GM18909 (cell line): Measurements from ENCODE around the gene SP3.

Experiments
- ATAC-seq: cut with Tn5 transposase; IDR thresholded peaks from one replicate; pipeline ENCODE4 v1.9.1; 2021; ENCODE audit warnings: mild to moderate bottlenecking; ENCODE audit not compliant: unreplicated experiment, poor library complexity

The SP3 gene

DNA sequence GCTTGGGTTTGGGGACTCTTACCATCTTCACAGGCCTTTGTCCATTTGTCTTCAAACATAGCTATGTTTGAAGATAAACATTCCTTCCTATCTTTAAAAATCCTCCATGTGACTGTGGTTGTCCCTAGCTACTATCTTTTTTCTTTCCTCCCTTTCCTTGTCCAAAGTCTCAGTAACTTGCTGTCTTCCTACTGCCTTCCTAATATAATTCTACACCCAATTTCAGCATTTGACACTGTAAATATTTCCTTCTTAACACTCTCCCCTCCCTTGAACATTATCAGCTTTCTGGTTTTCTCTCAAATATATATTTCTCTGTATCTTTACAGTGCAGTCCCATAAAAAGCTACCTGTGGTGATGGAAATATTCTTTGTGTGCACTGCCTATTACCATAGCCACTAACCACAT, 5.3 kb upstream of the SP3 start:
- ATAC-seq = no peak

DNA sequence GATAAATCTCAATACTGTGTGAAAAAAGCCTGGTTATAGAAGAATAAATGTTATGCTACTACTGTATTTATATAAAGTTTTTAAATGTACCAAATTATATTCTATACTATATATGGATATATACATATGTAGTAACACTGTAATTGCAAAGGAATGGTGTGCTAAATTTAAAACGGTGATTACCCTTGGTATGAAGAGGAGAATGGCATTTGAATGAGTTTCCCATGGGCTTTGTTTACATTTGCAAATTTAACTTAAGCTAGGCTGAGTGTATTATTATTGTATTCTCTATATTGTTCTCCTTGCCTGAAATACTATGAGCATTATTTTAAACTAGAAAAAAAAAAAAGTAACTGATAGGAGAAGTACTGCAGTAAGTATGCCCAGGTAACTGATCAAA, 4.7 kb upstream of the SP3 start:
- no peak for ATAC-seq

DNA sequence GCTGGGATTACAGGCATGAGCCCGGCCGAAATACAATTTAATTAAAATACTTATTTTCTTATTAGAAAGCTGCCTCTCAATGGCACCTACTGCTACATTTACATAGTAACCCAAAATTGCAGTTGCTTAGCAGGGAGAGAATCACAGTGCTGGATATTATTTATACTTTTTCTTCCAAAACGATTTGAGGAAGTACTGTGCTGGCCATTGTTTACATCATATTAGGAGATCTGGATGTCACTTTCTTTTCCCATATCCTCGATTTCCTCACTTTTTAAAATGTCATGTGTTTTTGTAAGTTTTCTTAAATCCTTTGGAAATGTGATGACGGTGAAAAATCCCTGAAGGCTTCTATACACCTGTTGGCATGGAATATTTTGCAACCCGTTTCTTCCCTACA, 3.4 kb upstream of the SP3 start:
- ATAC-seq = no peak

DNA sequence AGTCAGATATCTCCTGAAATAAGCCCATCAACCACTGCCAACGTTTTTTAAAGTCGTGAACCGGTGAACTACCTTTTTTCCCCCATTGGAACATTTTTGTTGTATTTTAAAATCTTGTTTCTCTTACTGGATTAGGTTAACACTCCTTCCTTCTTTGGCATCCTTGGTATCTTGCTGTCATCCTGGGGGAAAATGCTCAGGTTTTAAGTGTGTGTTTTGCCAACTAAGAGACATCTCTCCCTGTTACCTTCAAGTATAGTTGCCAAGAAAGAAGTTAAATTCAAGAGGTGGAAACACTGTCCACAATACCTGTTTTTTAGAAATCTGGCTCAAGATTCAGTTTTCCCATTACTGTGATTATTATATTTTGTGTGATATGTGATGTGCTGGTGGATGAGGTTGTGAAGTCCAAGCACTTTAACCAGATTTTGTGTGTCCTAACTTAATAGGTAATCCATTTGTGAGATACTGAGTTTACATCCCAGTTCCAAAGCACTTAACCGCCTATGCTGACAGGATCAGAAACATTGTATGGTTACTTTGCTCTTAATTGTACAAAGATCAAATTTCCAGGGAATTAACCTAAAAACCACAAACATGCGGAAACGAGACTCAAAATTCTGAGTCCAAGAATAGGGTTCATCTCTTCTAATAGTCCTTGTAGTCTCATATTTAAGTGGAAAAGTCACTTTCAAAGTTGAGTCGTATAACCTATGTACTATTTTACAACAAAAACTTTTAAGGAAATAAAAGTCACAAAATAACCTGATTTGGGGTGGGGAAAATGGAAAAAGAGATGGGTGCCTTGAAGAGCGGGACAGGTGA, 1.3 kb upstream of the SP3 start:
- ATAC-seq = no peak

DNA sequence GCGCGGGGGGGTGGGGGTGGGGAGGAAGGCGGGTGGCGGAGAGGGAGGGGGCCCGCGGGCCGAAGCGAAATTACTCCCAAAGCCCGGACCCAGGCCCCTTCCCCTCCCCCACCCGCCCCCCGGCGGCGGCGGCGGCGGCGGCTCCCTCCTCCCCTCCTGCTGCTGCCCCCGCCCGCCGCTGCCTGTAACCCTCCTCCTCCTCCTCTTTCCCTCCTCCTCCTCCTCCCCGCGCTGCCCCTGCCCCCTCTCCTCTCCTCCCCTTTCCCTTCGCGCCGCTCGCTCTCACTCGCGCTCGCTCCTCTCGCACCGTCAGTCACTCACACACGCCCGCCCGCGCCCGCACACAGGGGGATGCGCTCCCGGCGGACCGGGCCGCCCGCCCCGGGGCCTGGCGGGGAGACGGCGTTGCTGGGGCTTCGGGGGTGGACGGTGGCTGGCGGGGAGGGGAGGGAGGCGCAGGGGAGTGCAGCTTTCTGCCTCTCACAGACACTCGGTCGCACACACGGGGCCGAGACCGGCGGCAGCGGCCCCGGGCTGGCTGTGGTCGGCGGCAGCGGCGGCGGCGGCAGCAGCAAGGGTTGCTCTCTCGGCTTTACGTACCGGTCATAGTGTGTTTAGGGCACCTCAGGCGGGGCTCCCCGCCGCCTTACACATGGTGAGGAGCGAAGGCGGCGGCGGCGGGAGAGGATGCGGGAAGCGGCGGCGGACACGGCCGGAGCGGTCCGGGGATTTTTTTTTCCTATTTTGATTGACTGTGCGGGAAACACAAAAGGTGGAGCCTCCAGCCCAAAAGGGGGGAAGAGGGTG, 405 bp downstream of the SP3 start:
- peak; percentile 15 for ATAC-seq

DNA sequence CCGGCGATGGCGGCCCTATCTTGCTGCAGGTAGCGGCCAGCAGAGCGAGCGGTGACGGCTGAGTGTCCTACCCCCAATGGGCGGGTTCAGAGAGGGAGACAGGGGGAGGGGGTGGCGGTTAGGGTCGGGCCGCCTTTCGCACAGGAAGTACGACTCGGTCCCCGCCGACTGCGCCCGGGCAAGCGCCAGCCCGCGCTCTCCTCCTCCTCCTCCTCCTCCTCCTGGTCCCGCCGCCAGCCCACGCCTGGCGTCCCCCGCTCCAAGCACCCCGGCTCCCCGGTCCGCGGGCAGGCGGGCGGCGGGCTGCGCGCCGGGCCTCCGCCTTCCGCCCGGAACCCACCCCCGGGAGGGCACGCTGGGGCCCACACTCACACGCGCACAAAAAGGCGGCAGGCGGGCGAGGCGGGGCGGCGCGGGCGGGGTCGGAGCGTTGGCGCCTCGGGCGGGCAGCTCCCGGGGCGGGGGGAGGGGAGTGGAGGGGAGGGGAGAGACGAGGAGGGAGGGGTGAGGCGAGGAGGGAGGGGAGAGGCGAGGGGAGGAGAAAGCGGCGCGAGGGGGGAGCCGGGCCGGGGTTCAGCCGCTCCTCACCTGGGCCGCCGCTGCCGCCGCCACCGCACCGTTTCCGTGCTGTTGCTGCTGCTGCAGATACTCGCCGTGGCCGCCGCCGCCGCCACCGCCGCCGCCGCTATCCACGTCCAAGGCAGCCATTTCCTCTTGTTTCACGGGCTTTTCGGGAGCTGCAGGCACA, 1.2 kb downstream of the SP3 start:
- ATAC-seq = peak; percentile 59

DNA sequence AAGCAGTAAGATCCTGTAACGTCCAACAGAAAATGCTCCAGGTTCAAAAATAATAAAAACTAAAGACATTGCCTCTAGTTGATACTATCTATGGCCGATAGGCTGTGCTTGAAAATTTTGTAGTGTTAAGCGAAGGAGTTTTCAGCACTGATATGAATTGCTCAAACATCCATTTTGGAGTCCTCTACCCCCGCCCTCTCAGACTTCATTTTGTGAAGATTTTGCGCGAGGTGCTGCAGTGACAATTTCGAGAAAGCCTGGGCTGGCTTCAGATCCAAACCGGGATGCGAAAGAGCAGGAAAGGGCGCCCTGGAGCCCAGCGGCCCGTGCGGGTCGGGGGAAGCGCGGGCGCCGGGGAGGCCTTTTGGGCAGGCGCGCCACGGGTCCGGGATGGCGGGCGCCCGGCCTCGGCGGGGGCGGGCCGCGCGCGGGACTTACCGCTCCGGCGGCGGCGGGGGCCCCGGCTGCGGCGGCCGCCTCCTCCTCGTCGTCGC, 1.8 kb downstream of the SP3 start:
- ATAC-seq = peak; percentile 24

DNA sequence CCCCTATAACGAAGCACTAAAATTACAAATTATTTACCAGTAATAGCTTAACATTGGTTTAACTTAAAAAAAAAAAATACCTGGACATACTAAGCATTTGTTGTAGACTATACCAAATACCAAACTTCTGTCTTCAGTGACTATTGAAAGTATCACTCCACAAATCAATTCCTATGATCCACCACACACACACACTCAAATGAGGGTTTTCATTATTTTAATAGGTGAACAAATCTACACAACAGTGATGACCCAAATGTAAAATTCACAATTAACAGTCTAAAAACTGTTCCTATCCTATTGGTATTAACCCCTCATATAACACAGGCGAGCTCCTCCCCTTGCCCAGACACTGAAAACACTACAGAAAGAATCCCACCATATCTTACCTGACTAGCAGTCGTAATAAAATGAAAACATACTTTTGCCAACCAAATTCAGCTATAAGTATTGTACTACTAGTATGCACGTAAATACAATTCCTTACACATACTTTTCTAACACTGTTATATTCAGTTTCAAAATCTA, 2.5 kb downstream of the SP3 start:
- ATAC-seq = no peak

DNA sequence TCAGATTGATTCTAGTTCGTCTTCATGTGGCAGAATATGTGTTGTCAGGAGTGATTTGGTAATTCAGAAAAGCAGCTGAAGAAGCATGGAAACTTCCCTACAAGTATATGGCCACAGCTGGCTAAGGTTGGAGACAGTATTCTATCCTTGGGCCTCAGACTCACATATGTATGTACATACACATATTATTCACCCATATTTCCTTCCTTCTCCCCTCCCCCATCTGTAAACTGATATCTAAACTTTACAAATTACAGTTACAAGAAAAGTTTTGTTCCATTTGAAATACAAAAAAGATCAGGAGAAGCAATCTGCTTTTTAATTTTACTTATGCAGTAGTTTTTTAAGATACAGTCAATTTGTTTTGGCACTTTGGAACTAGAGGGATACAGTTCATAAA, 3.1 kb downstream of the SP3 start:
- ATAC-seq = no peak

DNA sequence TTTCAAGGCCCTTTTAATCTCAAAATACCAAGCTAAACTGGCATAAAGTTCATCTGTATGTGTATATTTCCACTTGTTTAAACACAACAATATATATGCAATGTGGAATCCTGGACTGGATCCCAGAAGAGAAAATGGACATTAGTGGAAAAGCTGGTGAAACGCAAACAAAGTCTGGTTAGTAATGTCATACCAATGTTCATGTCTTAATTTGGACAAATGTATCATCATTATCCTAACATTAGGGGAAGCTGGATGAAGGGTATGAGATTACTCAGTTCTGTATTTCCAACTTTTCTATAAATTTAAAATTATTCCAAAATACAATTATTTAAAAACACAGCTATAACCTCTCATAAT, 3.8 kb downstream of the SP3 start:
- ATAC-seq = no peak

DNA sequence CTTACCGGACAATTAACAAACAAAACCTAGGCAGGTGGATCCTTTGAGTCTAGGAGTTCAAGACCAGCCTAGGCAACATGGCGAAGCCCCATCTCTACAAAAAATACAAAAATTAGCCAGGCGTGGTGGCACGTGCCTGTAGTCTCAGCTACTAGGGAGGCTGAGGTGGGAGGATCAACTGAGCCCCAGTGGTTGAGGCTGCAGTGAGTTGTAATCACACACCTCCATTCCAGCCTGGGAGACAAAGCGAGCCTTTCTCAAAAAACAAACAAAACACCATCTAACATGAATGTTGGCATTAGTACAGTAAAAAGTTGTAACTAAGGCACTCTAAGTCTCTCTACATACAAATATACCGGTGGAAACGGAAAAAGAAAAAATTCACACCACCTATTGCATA, 5.3 kb downstream of the SP3 start:
- no peak for ATAC-seq

DNA sequence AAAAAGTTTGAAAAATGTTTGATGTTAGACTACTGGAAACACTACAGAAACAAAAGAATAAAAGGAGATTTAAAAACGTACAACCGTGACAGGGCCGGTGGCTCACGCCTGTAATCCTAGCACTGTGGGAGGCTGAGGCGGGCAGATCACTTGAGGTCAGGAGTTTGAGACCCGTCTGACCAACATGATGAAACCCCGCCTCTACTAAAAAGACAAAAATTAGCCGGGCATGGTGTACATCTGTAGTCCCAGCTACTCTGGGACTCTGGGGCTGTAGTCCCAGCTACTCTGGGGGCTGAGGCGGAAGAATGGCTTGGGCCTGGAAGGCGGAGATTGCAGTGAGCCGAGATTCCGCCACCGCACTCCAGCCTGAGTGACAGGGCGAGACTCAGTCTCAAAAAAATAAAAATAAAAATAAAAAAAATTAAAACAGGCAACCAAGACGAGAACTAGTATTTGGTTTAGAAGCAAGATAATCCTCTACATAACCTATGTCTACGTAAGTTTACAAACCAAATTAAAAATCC, 5.8 kb downstream of the SP3 start:
- ATAC-seq = no peak

DNA sequence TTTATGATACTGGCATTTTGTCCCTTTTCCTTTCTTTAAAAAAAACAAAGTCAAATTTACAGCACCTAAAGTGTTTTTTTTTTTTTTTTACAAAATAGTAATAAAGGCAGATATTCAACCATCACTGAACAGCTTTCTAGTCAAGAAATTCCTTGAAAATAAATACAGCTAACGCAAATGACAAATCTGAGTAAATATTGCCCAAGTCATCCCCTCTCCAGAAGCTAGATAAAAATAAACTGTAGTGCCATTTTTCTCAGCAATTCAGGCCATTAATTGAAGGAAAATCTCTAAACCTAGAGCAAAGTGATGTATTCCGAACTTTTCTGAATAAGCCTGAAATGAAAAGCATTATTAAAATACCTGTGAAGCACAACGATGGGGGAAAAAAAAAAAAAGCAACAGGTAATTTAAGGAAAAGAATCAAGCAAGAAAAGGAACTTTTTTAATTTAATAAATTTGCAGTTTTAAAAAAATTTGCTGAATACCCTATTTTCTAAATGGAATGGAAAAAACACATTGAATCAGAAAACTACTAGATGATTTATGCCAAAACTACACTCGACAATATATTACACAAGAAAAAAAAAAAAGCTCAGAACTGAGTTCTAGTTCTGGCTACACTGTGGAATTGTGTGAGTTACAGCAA, 6.9 kb downstream of the SP3 start:
- ATAC-seq = no peak

DNA sequence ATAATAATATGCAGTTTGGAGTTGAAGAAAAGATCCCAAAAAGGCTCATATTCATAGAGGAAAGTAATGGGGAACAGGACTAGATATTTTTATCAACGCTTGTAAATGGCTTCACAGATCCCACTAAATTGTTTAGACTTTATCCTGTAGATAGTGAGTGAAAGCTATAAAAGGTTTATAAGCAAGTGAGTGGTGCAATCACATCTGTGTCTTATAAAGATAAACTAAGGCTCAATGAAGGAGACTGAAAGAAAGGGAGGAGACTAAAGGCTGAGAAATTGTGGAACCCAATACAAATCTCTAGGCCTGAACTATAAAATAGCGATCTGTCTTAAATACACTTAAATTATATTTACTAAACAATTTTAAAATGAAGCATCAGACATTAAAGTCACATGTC, 7.7 kb downstream of the SP3 start:
- ATAC-seq = no peak

DNA sequence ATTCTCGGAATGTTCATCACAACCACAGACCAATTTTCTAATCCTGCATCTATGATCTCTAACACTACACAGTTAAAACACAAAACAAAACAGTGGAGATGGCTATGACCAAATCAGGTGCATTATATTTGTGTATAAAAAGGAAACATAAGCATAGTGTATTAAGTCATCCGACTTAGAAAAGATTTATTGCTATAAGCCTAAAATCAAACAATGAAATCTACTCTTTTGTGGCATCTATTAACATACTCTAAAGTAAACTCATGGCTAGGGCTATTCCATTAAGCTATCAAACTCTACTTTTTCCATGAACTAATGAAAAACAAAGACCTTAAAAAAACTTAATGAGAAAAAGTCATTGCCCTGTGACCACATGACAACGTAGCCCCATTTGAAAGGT, 8.7 kb downstream of the SP3 start:
- ATAC-seq = no peak

DNA sequence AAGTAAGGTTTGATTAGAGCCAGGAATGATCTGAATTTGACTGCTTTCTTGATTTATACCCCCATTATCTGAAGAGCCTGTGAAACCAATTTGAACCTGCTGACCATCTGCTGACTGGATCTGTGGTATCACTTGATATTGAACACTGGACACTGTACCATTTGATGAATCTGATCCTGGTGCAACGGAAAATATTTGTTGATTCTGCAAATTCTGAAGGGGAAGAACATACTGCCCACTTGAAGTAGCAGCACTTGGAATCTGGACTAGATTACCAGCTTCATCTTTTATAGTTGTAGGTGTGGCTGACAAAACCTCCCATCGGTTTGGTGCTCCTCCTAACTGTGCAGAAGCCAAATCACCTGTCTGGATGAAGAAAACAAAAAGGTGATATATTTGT, 9.3 kb downstream of the SP3 start:
- ATAC-seq = no peak

DNA sequence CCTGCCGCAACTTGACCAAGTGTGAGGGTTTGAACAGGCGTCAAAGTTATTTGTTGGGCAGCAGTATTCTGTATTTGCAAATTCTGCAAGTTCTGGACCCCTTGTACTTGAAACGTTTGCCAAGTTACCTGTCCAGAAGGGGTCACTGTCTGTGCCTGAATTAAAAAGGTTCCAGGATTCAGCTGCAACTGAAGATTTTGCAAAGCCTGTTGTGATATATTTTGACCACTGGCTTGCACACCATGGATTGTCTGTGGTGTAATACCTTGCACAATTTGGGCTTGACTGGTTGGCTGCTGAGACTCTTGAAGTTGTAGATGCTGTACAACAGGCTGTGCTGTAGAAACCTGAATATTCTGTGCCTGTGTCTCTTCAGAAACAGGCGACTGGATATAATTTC, 10.2 kb downstream of the SP3 start:
- no peak for ATAC-seq

DNA sequence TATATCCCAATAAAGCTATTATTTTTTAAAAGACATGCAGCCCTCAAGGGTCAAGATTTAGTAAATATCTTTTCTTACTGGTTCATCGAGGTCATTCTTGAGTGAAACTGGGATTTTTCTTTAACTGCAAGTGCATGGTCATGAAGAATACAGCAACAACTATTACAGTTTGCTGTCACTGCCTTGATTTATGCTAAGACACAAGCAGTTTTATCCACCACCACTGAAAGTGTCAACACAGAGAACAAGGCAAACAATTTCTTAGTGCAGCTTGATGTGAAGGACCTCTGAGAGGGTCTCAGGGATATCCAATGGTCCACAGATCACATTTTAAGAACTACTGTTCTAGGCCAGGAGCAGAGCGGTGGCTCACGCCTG, 12.1 kb downstream of the SP3 start:
- ATAC-seq = no peak

DNA sequence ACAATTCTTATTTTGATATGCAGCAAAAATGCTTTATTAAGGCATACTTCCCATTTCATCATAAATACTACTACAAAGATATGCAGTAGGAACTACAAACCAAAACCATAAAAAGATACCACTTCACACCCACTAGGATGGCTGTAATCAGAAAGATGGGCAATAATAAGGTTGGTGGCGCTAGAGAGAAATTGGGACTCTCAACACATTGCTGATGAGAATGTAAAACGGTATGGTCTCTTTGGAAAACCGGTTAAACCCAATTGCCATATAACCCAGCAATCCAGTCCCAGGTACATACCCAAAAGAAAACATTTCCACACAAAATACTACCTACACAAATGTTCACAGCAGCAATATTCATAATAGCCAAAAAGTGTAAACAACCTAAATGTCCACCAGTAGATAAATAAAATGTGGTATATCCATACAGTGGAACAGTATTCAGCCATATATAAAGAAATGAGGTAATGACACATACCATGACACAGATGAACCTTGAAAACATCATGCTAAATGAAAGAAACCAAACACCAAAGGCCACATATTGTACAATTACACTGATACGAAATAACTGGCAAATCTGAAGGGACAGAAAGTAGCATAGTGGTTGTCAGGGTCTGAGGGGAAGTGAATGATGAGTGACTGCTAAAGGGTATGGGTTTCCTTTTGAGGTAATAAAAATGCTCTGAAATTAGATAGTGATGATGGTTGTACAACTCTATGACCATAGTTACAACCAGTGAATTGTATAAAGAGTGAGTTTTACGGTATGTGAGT, 12.7 kb downstream of the SP3 start:
- no peak for ATAC-seq
